Suppressor macrophage treated with lipopolysaccharide for 1 hour (primary cell): Measurements from ENCODE around the gene MKNK2.

ENCODE experiments used
- DNase-seq, 3 donors: peaks; one replicate each; pipeline ENCODE4 v3.0.0-alpha.2; 2020 to 2022

MKNK2 gene

DNA sequence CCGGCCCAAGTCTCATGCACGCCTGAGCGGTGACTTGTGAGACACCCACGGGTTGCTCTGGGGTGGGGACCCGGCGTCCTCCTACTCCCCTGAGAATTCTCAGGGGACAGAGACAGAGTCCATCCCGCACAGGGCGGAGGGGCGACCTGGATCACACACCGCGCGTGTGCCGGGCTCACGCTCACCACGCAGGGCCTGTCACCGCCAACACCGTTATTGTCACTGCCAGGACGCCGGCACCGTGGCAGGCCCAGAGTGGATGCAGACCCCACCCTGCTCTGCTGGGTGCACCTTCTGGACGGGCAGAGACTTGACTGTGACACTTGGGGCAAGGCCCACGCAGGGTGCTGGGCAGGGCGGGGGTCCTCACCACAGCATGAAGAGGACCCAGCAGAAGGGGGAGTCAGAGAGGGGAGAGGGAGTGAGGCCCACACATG is 28.8 kb upstream of the MKNK2 start:
- DNase-seq: no peak

DNA sequence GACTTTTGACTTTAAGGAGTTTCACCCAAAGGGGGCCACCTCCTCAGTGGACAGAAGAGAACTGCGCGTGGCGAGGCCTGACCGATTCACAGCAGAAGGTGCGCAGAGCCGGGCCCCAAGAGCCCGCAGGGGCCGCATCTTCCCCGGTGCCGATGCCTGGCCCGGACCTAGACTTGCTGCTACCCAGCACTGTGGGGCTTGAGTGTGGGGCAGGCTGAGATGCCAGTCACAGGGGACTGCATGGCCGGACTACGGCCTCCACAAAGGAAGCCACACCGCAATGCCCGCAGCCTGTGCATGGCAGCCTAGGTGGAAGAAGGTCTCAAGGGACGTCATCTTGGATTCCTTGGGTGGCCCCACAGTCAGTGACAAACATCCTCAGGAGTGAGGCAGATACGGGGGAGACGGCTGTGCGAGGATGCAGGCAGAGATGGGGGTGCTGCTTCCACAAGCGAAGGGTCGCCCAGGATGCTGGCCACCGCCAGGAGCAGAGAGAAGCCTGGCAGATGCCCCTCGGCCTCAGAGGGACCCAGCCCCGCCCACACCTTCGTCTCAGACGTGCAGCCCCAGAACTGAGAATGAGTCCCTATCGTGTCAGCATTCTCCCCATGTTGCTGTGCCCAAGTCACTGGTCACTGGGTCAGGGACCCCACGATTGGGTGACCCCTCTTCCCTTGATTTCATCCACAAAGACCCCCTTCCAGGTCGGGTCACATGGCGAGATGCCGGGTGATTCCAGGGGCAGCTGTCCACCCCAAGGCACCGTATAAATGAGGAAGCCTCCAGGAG is 28.2 kb upstream of the MKNK2 start:
- DNase-seq: no peak

DNA sequence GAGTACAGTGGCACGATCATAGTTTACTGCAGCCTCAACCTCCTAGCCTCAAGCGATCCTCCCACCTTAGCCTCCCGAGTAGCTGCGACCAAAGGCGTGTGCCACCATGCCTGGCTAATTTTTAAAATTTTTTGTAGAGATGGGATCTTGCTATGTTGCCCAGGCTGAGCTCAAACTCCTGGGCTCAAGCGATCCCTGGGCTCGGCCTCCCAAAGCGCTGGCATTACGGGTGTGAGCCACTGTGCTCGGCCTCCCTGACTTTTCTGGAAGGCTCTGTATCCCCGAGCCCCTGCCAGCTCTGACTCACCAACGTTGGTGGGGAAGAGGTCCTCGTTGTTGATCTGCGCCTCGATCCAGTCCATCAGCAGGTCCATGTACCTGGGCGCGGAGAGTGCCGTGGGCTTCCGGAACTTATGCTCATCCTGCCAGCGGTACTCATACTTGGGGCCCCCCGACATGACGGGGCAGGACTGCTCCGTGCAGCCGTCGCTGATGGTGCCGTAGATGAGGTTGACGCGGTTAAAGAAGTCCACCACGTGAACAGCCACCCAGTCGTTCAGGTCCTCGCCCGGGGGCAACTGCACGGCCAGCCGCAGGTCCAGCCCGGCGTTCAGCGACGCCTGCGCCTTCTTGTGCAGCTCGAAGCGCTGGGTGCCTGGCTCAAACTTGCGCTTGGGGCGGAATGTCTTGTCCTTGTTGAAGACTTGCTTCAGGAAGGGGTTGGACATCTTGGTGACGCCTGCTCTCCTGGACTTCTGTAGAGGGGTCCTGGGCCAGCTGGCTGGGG is 27.0 kb upstream of the MKNK2 start:
- no peak for DNase-seq

DNA sequence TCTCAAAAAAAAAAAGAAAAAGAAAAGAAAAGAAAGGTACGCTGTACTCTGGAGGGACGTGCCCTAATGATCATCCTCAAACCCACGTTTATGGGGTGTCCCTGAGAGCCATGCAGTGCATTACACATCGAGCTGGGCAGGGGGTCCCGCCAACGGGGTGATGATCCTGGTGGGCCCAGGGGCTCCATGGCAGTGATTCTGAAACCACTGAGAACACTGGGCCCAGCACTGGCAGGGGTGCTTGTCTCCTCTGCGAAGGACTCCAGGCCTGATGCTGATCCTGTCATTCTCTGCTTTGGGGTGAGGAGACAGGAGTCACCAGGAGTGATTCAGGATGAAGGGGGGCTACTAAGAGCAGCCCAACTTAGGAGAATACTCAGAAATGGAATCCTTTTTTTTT is 26.4 kb upstream of the MKNK2 start:
- DNase-seq: no peak

DNA sequence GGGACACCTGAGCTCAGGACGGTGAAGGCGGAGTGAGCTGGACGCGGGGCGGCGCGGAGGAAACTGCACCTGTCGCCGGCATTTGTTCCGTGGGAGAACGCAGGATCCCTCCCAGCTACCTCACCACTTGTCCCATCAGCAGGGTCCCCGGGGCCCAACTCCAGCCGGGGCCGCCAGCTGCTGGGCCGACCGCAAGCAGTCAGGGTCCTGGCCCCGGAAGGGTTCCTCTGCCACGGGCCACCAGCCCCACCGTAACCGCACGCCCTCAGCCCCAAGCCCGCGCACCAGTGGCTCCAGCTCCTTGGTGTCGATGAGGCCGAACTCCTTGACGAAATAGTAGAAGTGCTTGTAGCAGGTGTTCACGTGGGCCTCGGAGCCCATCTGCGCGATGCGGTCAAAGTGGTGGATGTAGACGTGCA is 25.5 kb upstream of the MKNK2 start:
- no peak for DNase-seq

DNA sequence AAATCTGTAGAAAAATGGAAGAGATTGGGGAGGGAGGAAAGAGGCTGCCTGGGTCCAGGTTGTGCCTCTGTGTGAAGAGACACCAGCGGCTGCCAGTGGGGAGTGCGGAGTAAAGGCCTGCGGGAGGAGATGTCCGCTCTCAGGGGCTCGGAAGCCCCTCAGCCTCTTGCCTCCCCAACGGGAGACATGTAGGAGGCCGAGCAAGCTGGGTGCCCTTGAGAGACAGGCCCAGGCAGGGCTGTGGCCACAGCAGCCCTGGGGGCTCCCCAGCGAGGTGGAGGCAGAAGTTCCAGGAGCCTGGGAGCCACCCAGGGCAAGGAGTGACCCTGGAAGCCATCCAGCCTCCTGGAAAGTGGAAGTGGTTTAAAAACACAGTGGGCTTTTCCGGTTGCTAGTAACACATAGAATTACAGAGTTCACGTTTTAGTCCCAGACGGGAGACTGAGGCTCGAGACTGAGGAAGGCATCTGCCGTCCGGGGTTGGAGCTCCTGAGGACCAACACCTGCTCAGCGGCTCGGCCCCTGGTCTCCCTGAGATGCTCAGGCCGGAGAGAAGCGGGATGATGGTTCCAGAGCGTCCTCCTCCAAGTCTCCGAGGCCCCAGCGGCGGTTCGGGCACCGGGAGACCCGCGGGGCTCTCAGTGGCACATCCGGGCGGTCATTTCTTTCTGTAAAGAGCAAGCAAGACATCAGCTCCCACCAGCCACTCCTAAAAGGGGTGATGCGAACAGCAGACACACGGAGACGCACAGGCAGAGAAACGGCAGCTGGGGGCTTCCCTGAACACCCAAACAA is 21.9 kb upstream of the MKNK2 start:
- DNase-seq: no peak

DNA sequence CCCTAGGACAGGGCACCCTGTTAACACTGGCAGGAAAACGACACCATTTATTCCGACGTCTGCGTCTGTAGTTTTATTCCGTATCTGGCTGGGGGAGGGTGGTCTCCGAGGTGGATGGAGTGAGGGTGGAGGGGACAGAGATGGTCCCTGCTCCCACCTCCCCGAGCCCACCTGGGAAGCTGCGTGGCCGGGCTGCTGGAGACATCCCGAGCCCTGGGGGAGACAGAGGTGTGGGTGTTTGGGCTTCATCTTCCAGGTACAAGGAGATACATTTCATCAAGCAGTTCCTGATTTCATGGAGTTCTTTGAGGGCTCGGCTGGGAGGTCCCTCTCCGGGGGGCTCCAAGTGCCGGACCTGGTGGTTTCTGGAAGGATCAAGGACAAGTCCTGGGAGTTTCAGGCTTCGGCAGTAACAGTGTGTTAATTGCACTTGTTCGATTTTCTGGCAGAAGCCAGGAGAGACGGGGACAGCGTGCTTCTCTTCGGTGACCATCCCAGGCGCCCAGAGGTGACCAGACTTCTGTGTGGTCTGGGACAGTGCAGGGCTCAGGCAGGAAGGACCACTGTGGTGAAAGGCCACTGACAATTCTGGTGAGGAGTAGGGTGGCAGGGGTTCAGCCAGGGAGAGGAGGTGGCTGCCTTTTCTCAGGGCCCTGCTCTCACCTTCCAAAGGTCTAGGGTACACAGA is 20.1 kb upstream of the MKNK2 start:
- DNase-seq: no peak

DNA sequence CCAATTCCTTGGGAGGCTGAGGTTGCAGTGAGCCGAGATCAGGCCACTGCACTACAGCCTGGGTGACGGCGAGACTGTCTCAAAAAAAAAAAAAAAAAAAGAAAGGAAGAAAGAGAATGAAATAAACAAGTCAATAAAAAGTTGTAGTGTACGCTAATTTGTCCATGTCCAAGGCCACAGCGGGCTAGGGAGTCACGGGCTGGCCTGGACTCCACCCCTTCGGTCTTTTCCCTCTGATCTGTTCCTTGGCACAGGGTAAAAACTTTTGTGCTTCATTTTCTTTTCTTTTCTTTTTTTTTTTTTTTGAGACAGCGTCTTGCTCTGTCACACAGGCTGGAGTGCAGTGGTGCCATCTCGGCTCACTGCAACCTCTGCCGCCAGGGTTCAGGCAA is 19.4 kb upstream of the MKNK2 start:
- no peak for DNase-seq

DNA sequence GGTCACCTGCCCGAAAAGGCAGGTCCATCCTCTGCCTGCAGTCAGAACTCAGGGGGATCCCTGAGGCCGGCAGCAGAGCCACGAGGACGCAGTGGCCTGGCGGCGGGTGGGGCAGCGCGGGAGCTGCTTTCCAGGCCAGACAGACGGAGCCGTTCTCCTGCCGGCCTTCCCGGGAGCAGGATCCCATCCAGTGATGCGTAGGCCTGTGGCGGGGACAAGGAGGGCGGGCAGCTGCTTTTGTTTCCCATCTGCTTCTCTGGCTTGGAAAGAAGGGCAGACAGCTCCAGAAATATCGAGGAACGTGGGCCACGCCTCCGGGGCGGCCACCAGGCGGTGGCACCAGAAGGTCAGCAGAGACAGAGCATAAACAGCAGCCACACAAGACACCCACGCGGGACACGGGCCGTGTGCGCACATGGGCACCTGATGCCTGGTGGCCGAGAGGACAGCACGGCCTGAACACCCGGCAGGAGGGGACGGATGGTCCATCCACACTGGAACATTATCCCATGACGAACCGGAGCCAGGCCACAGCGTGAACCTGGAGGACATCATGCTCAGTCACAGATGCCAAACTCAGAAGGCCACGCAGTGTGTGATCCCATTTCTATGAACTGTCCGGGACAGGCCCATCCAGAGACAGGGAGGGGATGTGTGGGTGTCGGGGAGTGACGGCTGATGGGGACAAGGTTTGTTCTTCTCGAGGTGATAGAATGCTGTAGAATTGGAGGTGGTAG is 13.9 kb upstream of the MKNK2 start:
- no peak for DNase-seq

DNA sequence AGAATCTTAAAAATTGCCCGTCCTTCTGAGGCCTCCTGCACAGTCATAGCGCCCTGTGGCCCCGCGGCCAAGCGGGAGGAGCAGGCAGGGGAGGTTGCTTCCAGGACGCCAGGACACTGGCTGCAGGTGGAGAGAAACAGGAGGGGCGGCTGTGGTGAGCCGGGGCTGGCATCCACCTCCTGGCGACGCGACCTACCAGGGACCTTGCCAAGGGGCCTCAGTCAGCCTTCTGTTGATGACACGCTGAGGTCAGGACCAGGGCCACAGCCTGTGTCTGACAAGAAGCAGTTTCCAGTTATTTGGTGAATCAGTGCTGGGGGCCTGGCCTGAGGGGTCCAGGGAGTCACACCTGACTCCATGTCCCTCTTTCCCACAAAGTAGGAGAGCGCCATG is 13.3 kb upstream of the MKNK2 start:
- no peak for DNase-seq

DNA sequence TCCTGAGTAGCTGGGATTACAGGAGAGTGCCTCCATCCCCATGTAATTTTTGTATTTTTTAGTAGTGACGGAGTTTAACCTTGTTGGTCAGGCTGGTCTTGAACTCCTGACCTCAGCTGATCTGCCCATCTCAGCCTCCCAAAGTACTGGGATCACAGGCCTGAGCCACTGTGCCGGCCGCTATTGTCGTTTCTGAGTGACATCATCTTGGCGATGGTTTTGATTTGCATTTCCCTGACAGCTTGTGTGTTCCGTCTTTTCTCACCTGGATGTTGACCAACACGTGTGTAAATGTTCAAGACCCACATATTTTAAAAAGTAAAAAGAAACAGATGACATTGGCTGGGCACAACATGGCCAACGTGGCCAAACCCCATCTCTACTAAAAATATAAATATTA is 12.8 kb upstream of the MKNK2 start:
- no peak for DNase-seq

DNA sequence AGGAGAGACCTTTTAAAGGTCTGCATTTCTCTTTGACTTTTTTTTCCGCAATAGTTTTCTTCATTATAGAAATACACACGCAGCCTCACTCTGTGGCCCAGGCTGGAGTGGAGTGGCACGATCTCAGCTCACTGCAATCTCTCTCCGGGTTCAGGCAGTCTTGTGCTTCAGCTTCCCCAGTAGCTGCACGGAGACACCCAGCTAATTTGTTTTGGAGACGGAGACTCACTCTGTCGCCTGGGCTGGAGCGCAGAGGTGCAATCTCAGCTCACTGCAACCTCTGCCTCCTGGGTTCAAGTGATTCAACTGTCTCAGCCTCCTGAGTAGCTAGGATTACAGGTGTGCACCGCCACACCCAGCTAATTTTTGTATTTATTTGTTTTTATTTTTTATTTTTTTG is 11.7 kb upstream of the MKNK2 start:
- no peak for DNase-seq

DNA sequence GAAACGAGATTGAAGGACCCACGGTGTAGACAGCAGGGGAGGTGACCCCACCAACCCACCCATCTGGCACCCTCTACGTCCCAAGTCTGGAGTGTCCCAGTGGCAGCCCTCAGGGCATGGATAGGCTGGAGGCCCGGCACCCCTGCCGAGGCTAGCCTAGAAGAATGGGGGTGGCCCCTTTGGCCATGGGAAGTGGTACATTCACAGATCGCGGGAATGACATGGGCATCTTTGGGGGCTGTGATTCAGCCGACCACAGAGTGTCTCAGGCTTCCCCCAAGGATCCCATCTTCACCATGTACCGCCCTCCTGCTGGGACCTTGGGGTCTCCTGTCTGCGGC is 11.3 kb upstream of the MKNK2 start:
- no peak for DNase-seq

DNA sequence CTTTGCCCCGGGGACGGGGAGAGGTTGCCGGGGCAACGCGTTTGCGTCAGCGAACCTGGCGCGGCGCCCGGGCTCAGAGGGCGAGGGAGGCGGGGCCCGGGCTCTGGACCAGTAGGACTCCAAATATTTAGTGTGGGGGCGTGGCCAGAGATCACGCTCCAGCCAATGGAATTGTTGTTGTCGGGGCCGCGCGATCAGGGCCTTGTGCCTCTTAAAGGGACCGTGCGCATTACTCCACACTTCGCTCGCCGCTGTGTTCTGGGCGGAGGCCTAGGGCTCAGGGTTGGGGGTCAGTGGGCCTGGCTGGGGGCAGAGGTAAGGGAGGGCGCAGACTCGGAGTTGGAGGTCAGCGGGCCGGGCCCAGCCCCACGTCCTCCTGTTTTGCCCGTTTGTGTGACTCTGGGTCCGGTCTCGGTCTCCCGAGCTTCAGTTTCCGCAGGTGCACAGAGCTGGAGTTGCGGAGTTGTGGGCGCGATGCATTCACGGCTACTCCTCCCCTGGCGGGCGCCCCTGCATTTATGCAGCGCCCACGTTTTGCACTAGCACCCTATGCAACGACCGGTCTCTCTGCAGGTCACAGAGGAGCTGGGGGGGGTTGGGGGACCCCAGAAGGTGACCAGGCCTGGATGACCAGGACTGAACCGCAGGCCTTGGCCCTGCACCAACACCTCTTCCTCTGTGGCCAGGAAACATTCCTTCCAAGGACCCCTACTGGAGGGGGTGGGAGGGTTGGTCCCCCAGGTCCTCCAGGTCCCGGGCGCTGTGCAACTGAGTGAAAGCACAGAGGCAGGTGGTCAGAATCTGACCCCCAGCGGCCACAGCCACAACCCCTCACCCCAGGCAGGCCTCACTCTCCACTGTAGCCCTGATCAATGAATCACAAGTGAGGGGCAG is 10.7 kb upstream of the MKNK2 start:
- DNase-seq: peak; percentile 99 to 100 (median 100)

DNA sequence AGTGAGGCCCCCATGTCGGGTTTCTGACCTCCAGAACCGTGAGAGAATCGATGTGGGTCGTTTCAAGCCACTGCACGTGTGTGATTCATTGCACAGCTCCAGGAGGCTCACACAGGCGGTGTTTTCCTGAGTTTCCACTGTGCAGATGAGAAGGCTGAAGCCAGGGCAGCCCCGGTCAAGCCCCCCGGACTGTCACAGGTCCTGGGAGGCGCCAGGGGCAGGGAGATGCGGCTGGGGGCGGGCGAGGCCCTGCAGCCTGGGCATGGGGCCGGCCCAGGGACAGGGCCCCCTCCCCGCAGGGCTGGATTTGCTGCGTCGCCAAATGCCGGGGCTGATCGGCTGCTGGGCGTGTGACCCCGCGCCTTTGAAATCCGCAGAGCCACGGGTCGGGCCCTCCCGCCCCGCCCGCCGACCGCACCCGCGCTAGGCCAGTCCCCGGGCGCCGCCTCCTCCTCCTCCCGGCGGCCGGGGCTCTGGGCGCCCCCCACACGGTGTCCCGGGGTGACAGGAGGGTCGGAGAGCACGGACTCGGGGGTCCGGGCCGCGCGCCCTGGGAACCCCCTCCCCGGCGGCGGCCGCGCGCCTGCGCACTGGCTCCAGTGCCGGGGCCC is 9.9 kb upstream of the MKNK2 start:
- DNase-seq: peak; percentile 83 to 89 (median 88)

DNA sequence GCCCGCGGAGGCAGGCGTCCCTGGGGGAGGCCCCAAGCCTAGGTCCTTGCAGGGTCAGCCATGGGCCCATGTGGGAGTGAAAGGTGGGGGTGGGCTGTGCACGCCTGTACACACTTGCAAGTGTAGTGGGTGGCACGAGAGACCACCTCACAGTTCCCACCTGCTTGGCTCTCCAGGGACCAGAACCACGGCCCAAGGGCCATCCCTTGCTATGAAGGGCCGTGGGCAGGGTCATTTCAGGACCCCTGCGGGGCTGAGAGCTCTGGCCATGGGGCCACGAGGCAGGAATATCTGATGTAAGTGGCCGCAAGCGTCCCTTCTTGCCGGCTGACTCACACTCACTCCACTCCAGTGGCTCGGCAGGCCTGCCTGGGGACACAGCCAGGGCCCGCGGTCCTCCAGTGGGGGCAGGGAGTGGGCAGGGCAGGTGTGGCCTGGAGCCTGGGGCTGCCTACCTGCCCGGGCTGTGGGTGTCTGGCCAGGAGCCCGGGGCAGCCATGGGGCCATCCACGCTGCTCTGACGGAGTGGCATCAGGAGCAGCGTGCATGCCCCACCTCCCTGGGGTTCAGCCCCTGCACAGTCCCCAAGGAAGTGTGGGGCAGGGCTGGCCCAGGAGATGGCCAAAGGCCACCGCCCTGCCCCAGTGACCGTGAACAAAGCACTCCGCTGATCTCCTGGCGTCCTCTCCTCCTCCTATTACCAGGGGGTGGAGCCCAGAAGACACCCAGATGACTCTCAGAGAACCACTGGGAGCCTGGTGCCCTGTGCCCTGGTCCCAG is 8.6 kb upstream of the MKNK2 start:
- DNase-seq: no peak

DNA sequence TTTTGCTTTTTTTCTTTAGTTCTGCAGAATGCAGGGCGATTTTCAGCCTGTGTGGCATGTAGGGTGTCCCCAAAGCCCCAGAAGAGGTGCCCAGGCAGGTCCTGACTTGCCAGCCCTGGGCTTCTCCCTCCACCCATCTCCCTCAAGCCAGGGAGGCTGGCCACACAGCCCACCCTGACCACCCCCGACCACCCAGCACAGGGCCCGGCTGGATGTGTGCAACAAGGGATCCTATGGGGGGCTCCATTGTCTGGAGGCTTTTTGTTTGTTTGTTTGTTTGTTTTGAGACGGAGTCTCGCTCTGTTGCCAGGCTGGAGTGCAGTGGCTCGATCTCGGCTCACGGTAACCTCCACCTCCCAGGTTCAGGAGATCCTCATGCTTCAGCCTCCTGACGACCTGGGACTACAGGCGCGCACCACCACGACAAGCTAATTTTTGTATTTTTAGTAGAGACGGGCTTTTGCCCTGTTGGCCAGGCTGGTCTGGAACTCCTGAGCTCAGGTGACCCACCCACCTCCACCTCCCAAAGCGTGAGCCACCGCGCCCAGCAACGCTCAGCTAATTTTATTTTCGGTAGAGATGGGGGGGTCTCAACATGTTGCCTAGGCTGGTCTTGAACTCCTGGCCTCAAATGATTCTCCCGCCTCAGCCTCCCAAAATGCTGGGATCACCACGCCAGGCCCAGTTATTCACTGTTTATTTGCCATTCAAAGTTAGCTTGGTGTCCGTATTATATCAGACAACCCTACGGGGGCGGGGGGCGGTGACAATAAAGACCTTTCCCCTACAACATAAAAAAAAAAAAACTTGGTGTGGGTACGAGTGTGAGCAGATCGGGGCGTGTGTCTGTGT is 7.8 kb upstream of the MKNK2 start:
- DNase-seq: no peak

DNA sequence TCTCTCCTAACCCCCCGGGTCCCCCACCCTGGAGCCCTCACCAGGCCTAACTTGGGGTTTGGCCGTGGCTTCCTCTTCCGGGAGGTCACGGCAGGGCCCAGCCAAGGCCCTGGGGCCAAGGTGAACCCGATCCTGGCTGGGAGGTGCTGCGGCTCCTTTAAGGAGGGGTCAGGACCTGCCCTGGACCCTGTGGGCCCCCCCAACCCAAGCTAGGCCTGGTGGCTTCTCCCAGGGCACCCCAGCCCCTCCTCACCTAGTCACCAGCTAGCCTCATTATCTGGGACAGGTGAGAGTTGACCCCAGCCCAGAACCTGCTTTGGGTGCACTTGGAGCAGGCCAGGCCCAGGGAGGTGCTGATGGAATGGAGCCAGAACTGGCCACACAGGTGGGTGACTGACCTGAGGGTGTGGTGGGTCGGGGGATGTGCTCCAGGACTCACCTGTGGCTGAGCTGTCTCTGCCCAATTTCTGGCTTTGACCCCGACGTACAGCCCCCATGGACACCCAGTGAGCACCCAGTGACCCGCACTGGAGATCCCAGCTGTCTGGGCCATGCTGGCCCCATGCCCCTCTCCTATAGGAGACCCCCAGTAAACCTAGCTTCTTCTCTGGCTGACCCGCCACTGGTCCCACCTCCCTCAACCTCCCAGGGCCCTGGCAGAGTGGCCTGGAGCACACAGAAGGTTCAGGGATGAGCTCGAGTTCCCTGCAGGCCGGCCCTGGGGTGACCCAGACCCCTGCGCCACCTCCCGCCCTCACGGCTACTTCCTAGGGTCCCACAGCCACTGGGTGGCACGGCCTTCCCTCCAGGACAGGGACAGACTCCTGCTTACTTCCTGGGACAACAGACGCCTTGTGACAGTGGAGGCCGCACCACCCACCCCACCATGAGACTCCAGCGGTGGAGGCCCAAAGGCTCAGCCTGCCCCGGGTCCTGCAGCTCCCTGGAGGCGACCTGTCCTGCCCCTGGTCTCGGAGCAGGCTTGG is 6.7 kb upstream of the MKNK2 start:
- DNase-seq: no peak
